ENCODE results near the gene PCSK5. TPM values are rescaled to one million over a fixed set of nuclear protein-coding genes. Genes with fewer than 3 reads are reported as not detected.

The PCSK5 gene
- total RNA-seq, 1 experiment from 2014 or later = 0.17 TPM

GRCh38 chr9:76162751-76163500, 272.5 kb downstream of the PCSK5 start:
- CTCF ChIA-PET = no interaction called here
- intact Hi-C loops (cut with micrococcal nuclease; ENCODE audit: unreplicated experiment) = no loop called here
- Histone ChIP-seq H3K4me1 (ENCODE audit: insufficient read depth, low read length, poor library complexity, severe bottlenecking) (no peaks in the 10 kb centered on the region), H3K36me3 (ENCODE audit: insufficient read depth, low read length, poor library complexity, severe bottlenecking) (no peaks in the 10 kb centered on the region), H3K27ac (ENCODE audit: low read depth, low read length, poor library complexity, severe bottlenecking) (no peak overlapping the region), H3K4me3 (ENCODE audit: low read depth, low read length, poor library complexity, severe bottlenecking) (no peak overlapping the region), H3K27me3 (replicated peaks; ENCODE audit: insufficient read depth, low read depth, low read length, poor library complexity) (peaks cover 25% of the 10 kb centered on the region), H3K9me3 (ENCODE audit: low read depth, low read length, poor library complexity, severe bottlenecking) (no peaks in the 10 kb centered on the region)
- no peak for DNase-seq (ENCODE audit: low spot score)
- no TSS peak for BruUV-seq (replicated peaks)
- TF ChIP-seq CTCF (conservative IDR thresholded peaks at IDR 0.05; ENCODE audit: low read depth, low read length) (no peak), EZH2 (IDR thresholded peaks at IDR 0.05; ENCODE audit: borderline replicate concordance, low read depth, low read length, poor library complexity, severe bottlenecking) (no peak)
- POLR2A ChIA-PET (ENCODE audit: low non-redundant PET) = no interaction called here

- Histone ChIP-seq H3K9me3 (ENCODE audit: low read depth, low read length, poor library complexity, severe bottlenecking) (no peaks in the 10 kb centered on the region), H3K4me1 (ENCODE audit: insufficient read depth, low read length, poor library complexity, severe bottlenecking) (no peaks in the 10 kb centered on the region), H3K27me3 (replicated peaks; ENCODE audit: insufficient read depth, low read depth, low read length, poor library complexity) (peaks cover 34% of the 10 kb centered on the region), H3K36me3 (ENCODE audit: insufficient read depth, low read length, poor library complexity, severe bottlenecking) (no peaks in the 10 kb centered on the region), H3K4me3 (ENCODE audit: low read depth, low read length, poor library complexity, severe bottlenecking) (no peak overlapping the region), H3K27ac (ENCODE audit: low read depth, low read length, poor library complexity, severe bottlenecking) (no peak overlapping the region)
- intact Hi-C loops (cut with micrococcal nuclease; ENCODE audit: unreplicated experiment) = no loop called here
- no TSS peak for BruUV-seq (replicated peaks)
- no peak for TF ChIP-seq CTCF (conservative IDR thresholded peaks at IDR 0.05; ENCODE audit: low read depth, low read length)
- TF ChIP-seq EZH2 (IDR thresholded peaks at IDR 0.05; ENCODE audit: borderline replicate concordance, low read depth, low read length, poor library complexity, severe bottlenecking) = no peak
- ChIA-PET POLR2A (ENCODE audit: low non-redundant PET) (no interaction called here), CTCF (no interaction called here)
- no peak for DNase-seq (ENCODE audit: low spot score)
These were observed 276.1 kb downstream of the PCSK5 start for GRCh38 chr9:76166526-76166925.

GRCh38 chr9:76176171-76176570, 285.7 kb downstream of the PCSK5 start:
- POLR2A ChIA-PET (ENCODE audit: low non-redundant PET) = no interaction called here
- DNase-seq (ENCODE audit: low spot score) = no peak

More at GRCh38 chr9:76176171-76176570, 285.7 kb downstream of the PCSK5 start:
- no peak for TF ChIP-seq CTCF (conservative IDR thresholded peaks at IDR 0.05; ENCODE audit: low read depth, low read length)
- TF ChIP-seq EZH2 (IDR thresholded peaks at IDR 0.05; ENCODE audit: borderline replicate concordance, low read depth, low read length, poor library complexity, severe bottlenecking) = no peak
- Histone ChIP-seq H3K4me1 (ENCODE audit: insufficient read depth, low read length, poor library complexity, severe bottlenecking) (no peaks in the 10 kb centered on the region), H3K27me3 (replicated peaks; ENCODE audit: insufficient read depth, low read depth, low read length, poor library complexity) (peaks cover 20% of the 10 kb centered on the region), H3K4me3 (ENCODE audit: low read depth, low read length, poor library complexity, severe bottlenecking) (no peak overlapping the region), H3K27ac (ENCODE audit: low read depth, low read length, poor library complexity, severe bottlenecking) (no peak overlapping the region), H3K9me3 (ENCODE audit: low read depth, low read length, poor library complexity, severe bottlenecking) (no peaks in the 10 kb centered on the region), H3K36me3 (ENCODE audit: insufficient read depth, low read length, poor library complexity, severe bottlenecking) (no peaks in the 10 kb centered on the region)
- CTCF ChIA-PET = no interaction called here
- no TSS peak for BruUV-seq (replicated peaks)
- intact Hi-C loops (cut with micrococcal nuclease; ENCODE audit: unreplicated experiment) = no loop called here

All from A673 (cell line).